ENCODE data around the gene TEC. TPM values are rescaled to one million over a fixed set of nuclear protein-coding genes. Genes with fewer than 3 reads are reported as not detected.
"Not testable (repeated sequence)": the region's sequence is repeated elsewhere in the genome, so short reads cannot be mapped to it uniquely, and the experiment has no call there.

Gene TEC
- total RNA-seq, 2 experiments from 2014 or later: 2.0 to 3.0 TPM

GRCh38 chr4:48193921-48194468 is 75.6 kb downstream of the TEC start:
- CTCF ChIA-PET: interaction anchor here (1.0 kb wide), 1 partner anchor 11 kb away, joined by 3 read pairs; no protein-coding TSS in a partner anchor
- Mint-ChIP-seq H3K36me3 (no peaks in the 10 kb centered on the region), H3K4me3 (no peak overlapping the region), H3K27me3 (no peaks in the 10 kb centered on the region), H3K9me3 (ENCODE audit: low read depth) (no peaks in the 10 kb centered on the region), H3K27ac (no peak overlapping the region), H3K4me1 (no peaks in the 10 kb centered on the region)
- DNase-seq: no peak
- ATAC-seq: no peak

GRCh38 chr4:48193096-48193836 is 76.4 kb downstream of the TEC start:
- Mint-ChIP-seq H3K4me1 (no peaks in the 10 kb centered on the region), H3K27ac (no peak overlapping the region), H3K27me3 (no peaks in the 10 kb centered on the region), H3K9me3 (ENCODE audit: low read depth) (no peaks in the 10 kb centered on the region), H3K4me3 (no peak overlapping the region), H3K36me3 (no peaks in the 10 kb centered on the region)
- no peak for ATAC-seq
- DNase-seq: no peak
- CTCF ChIA-PET: no interaction called here

GRCh38 chr4:48191758-48192157 is 77.9 kb downstream of the TEC start:
- DNase-seq (no peak), ATAC-seq (no peak)
- Mint-ChIP-seq H3K36me3 (no peaks in the 10 kb centered on the region), H3K4me3 (no peak overlapping the region), H3K4me1 (no peaks in the 10 kb centered on the region), H3K27me3 (no peaks in the 10 kb centered on the region), H3K9me3 (ENCODE audit: low read depth) (no peaks in the 10 kb centered on the region), H3K27ac (no peak overlapping the region)
- CTCF ChIA-PET: no interaction called here

GRCh38 chr4:48190839-48191238 is 78.8 kb downstream of the TEC start:
- no peaks in the 10 kb centered on the region for H3K36me3 Mint-ChIP-seq
- H3K27me3 Mint-ChIP-seq: no peaks in the 10 kb centered on the region
- no peaks in the 10 kb centered on the region for H3K9me3 Mint-ChIP-seq (ENCODE audit: low read depth)
- no peak overlapping the region for H3K27ac Mint-ChIP-seq
- CTCF ChIA-PET: no interaction called here
- H3K4me3 Mint-ChIP-seq: no peak overlapping the region
- DNase-seq (no peak), ATAC-seq (no peak)
- H3K4me1 Mint-ChIP-seq: no peaks in the 10 kb centered on the region

- Mint-ChIP-seq H3K4me3 (no peak overlapping the region), H3K27ac (no peak overlapping the region), H3K27me3 (no peaks in the 10 kb centered on the region), H3K36me3 (no peaks in the 10 kb centered on the region), H3K9me3 (ENCODE audit: low read depth) (no peaks in the 10 kb centered on the region), H3K4me1 (no peaks in the 10 kb centered on the region)
- DNase-seq: no peak
- CTCF ChIA-PET: no interaction called here
- ATAC-seq: no peak
Observed at GRCh38 chr4:48189731-48190130, 79.9 kb downstream of the TEC start.

- H3K4me3 Mint-ChIP-seq: no peak overlapping the region
- H3K27ac Mint-ChIP-seq: no peak overlapping the region
- ATAC-seq: no peak
- H3K27me3 Mint-ChIP-seq: no peaks in the 10 kb centered on the region
- H3K4me1 Mint-ChIP-seq: no peaks in the 10 kb centered on the region
- no peaks in the 10 kb centered on the region for H3K36me3 Mint-ChIP-seq
- H3K9me3 Mint-ChIP-seq (ENCODE audit: low read depth): no peaks in the 10 kb centered on the region
- DNase-seq: no peak
- CTCF ChIA-PET: no interaction called here
Observed at GRCh38 chr4:48188390-48188789, 81.2 kb downstream of the TEC start.

- Mint-ChIP-seq H3K27ac (no peak overlapping the region), H3K4me3 (no peak overlapping the region), H3K36me3 (no peaks in the 10 kb centered on the region), H3K9me3 (ENCODE audit: low read depth) (no peaks in the 10 kb centered on the region), H3K4me1 (no peaks in the 10 kb centered on the region), H3K27me3 (no peaks in the 10 kb centered on the region)
- ATAC-seq (no peak), DNase-seq (no peak)
- CTCF ChIA-PET: no interaction called here
Observed at GRCh38 chr4:48187813-48188212, 81.8 kb downstream of the TEC start.

GRCh38 chr4:48187066-48187465 is 82.6 kb downstream of the TEC start:
- CTCF ChIA-PET; H3K27me3 Mint-ChIP-seq; H3K27ac Mint-ChIP-seq; H3K4me1 Mint-ChIP-seq; H3K9me3 Mint-ChIP-seq (ENCODE audit: low read depth); ATAC-seq; H3K4me3 Mint-ChIP-seq; H3K36me3 Mint-ChIP-seq; DNase-seq: not testable (repeated sequence)

- ATAC-seq; DNase-seq; H3K4me3 Mint-ChIP-seq; H3K36me3 Mint-ChIP-seq; H3K27ac Mint-ChIP-seq; CTCF ChIA-PET; H3K27me3 Mint-ChIP-seq; H3K4me1 Mint-ChIP-seq; H3K9me3 Mint-ChIP-seq (ENCODE audit: low read depth): not testable (repeated sequence)
Observed at GRCh38 chr4:48186394-48186793, 83.2 kb downstream of the TEC start.

- Mint-ChIP-seq H3K36me3 (no peaks in the 10 kb centered on the region), H3K27ac (no peak overlapping the region)
- no peak for ATAC-seq
Observed at GRCh38 chr4:48184882-48185281, 84.8 kb downstream of the TEC start.

GRCh38 chr4:48180234-48180633 is 89.4 kb downstream of the TEC start:
- Mint-ChIP-seq H3K9me3 (ENCODE audit: low read depth) (no peaks in the 10 kb centered on the region), H3K4me3 (no peak overlapping the region), H3K27me3 (no peaks in the 10 kb centered on the region), H3K27ac (no peak overlapping the region), H3K36me3 (peaks cover 5% of the 10 kb centered on the region), H3K4me1 (peaks cover 15% of the 10 kb centered on the region)
- no peak for DNase-seq
- no peak for ATAC-seq
- CTCF ChIA-PET: no interaction called here

More at GRCh38 chr4:48184882-48185281, 84.8 kb downstream of the TEC start:
- peaks cover 9% of the 10 kb centered on the region for H3K4me1 Mint-ChIP-seq
- no peak for DNase-seq
- no peaks in the 10 kb centered on the region for H3K27me3 Mint-ChIP-seq
- H3K9me3 Mint-ChIP-seq (ENCODE audit: low read depth): no peaks in the 10 kb centered on the region
- CTCF ChIA-PET: no interaction called here
- no peak overlapping the region for H3K4me3 Mint-ChIP-seq

- Mint-ChIP-seq H3K27me3 (no peaks in the 10 kb centered on the region), H3K9me3 (ENCODE audit: low read depth) (no peaks in the 10 kb centered on the region), H3K4me3 (no peak overlapping the region), H3K4me1 (peaks cover 18% of the 10 kb centered on the region), H3K36me3 (peaks cover 5% of the 10 kb centered on the region), H3K27ac (no peak overlapping the region)
- DNase-seq (no peak), ATAC-seq (no peak)
- CTCF ChIA-PET: no interaction called here
Observed at GRCh38 chr4:48178931-48179330, 90.7 kb downstream of the TEC start.

- Mint-ChIP-seq H3K9me3 (ENCODE audit: low read depth) (no peaks in the 10 kb centered on the region), H3K27ac (no peak overlapping the region), H3K4me1 (peaks cover 25% of the 10 kb centered on the region), H3K27me3 (no peaks in the 10 kb centered on the region), H3K4me3 (no peak overlapping the region), H3K36me3 (peaks cover 5% of the 10 kb centered on the region)
- ATAC-seq (no peak), DNase-seq (no peak)
- CTCF ChIA-PET: no interaction called here
Observed at GRCh38 chr4:48175806-48176205, 93.8 kb downstream of the TEC start.

- ATAC-seq: no peak
- CTCF ChIA-PET: interaction anchor here (0.7 kb wide), 1 partner anchor 34 kb away, joined by 3 read pairs; no protein-coding TSS in a partner anchor
- peaks cover 7% of the 10 kb centered on the region for H3K36me3 Mint-ChIP-seq
- no peak overlapping the region for H3K4me3 Mint-ChIP-seq
- no peak overlapping the region for H3K27ac Mint-ChIP-seq
- no peaks in the 10 kb centered on the region for H3K9me3 Mint-ChIP-seq (ENCODE audit: low read depth)
- no peaks in the 10 kb centered on the region for H3K27me3 Mint-ChIP-seq
- H3K4me1 Mint-ChIP-seq: peaks cover 20% of the 10 kb centered on the region
- no peak for DNase-seq
Observed at GRCh38 chr4:48175328-48175727, 94.3 kb downstream of the TEC start.
